ENCODE results near the gene YY1AP1. TPM values are rescaled to one million over a fixed set of nuclear protein-coding genes. Genes with fewer than 3 reads are reported as not detected.
A peak's percentile ranks its signal among the peaks of the same experiment; 100 is the strongest.
"Not testable (repeated sequence)": the region's sequence is repeated elsewhere in the genome, so short reads cannot be mapped to it uniquely, and the experiment has no call there.

The YY1AP1 gene, protein sequence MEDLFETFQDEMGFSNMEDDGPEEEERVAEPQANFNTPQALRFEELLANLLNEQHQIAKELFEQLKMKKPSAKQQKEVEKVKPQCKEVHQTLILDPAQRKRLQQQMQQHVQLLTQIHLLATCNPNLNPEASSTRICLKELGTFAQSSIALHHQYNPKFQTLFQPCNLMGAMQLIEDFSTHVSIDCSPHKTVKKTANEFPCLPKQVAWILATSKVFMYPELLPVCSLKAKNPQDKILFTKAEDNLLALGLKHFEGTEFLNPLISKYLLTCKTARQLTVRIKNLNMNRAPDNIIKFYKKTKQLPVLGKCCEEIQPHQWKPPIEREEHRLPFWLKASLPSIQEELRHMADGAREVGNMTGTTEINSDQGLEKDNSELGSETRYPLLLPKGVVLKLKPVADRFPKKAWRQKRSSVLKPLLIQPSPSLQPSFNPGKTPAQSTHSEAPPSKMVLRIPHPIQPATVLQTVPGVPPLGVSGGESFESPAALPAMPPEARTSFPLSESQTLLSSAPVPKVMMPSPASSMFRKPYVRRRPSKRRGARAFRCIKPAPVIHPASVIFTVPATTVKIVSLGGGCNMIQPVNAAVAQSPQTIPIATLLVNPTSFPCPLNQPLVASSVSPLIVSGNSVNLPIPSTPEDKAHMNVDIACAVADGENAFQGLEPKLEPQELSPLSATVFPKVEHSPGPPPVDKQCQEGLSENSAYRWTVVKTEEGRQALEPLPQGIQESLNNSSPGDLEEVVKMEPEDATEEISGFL
- 33.6 and 44.7 TPM in 2 replicates for total RNA-seq
- 42.0 and 43.3 TPM in 2 replicates for polyA plus RNA-seq

DNA sequence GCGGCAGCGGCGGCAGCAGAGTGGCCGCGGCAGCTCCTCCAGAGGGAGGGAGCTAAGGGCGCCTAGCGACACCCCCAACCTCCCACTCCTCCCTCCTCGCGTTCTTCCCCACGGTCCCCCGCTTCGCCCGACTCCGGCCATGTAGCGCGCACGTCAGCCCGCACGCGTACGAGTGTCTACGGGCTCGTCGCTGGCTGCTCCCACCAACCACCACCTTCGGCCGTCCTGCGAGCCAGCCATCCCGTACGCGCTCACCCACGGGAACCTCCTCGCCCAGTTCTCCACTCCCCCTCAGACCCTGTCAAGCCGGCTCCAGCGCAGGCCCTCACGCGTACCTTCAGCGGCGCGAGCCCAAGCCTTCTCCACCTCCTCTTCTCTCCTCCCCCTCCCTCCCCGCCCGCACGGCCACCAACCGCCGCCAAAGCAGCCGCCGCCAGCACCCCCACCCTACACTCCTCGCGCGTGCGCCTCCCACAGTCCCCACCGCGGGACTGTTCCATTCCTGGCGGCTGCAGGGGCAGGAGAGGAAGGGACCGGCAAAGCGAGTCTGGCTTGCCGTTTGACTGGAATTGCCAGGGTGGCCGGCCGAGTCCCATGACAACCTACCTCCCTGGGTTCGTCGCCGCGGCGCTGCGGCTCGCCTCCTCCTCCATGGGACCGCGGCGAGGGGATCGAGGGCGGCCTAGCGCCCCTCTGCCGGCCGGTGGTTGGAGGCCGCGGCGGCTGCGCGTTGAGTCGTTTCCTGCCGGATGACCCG is at the start of gene YY1AP1:
Gene YY1AP1 (minus strand): TSS at position 451 of the 757 bp plus-strand sequence. CDS start 8,338 bp downstream, outside the sequence.
- Histone ChIP-seq H3K27ac (peak within 1 kb of the TSS; percentile 100), H3K27me3 (no peaks in the 10 kb centered on the region), H3K4me1 (ENCODE audit: low read depth) (peaks cover 4% of the 10 kb centered on the region), H3K4me3 (peak within 1 kb of the TSS; percentile 95), H3K9me3 (ENCODE audit: low read depth) (no peaks in the 10 kb centered on the region), H3K36me3 (peaks cover 6% of the 10 kb centered on the region)
- peak; percentile 92 to 94 for DNase-seq (ENCODE audit: low read depth in 1 of 2, low spot score in 1 of 2)
- TF ChIP-seq, protein P1, sequence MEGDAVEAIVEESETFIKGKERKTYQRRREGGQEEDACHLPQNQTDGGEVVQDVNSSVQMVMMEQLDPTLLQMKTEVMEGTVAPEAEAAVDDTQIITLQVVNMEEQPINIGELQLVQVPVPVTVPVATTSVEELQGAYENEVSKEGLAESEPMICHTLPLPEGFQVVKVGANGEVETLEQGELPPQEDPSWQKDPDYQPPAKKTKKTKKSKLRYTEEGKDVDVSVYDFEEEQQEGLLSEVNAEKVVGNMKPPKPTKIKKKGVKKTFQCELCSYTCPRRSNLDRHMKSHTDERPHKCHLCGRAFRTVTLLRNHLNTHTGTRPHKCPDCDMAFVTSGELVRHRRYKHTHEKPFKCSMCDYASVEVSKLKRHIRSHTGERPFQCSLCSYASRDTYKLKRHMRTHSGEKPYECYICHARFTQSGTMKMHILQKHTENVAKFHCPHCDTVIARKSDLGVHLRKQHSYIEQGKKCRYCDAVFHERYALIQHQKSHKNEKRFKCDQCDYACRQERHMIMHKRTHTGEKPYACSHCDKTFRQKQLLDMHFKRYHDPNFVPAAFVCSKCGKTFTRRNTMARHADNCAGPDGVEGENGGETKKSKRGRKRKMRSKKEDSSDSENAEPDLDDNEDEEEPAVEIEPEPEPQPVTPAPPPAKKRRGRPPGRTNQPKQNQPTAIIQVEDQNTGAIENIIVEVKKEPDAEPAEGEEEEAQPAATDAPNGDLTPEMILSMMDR (IDR thresholded peaks at IDR 0.05; ENCODE audit: low read depth, low read length) = no peak

DNA sequence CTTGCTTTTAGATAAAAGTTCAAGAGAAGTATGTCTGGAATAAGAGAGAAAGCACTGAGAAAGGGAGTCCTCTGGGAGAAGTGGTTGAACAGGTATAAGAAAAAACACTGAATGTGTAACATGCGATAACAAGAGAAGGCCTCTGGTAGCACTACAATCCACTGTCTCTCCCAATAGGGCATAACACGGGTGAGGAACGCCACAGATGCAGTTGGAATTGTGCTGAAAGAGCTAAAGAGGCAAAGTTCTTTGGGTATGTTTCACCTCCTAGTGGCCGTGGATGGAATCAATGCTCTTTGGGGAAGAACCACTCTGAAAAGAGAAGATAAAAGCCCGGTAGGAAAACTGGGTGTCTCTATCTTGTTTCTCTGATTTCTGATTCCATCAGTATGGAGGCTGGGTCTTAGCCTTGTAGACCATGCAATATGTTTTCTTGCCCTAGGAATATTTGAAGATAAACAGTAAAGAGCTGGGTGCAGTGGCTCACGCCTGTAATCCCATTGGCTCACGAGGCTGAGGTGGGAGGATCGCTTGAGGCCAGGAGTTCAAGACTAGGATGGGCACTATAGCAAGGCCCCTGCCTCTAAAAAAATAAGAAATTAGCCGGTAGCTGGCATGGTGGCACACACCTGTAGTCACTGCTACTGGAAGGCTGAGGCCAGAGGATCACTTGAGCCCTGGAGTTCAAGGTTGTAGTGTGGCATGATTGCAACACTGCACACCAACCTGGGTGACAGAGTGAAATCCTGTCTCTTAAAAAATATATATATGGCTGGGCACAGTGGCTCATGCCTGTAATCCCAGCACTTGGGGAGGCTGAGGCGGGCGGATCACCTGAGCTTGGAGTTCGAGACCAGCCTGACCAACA is 40.7 kb upstream of the YY1AP1 start:
- Histone ChIP-seq H3K4me3 (no peak overlapping the region), H3K4me1 (ENCODE audit: low read depth) (no peaks in the 10 kb centered on the region), H3K36me3 (peaks cover 3% of the 10 kb centered on the region), H3K27ac (no peak overlapping the region), H3K9me3 (ENCODE audit: low read depth) (no peaks in the 10 kb centered on the region), H3K27me3 (no peaks in the 10 kb centered on the region)
- TF ChIP-seq, protein P1 (IDR thresholded peaks at IDR 0.05; ENCODE audit: low read depth, low read length) = peak; percentile 76
- DNase-seq (ENCODE audit: low read depth in 1 of 2, low spot score in 1 of 2) = peak; percentile 70 to 81

DNA sequence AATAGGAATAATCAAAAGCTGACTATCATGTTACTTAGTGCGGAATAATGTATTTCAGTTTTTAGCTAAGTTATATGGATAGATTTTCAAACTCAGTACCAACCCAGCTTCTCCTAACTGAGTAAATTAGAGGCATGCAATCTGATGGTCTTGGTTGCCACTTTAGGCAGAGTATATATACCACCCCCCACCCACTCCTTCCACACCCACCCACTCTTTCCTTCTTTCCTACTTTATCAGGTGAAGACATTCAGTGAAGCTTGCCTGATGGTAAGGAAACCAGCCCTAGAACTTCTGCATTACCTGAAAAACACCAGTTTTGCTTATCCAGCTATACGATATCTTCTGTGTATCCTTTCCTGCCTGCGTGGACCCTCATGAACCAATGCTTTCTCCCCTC is 36.6 kb upstream of the YY1AP1 start:
- no peaks in the 10 kb centered on the region for H3K27me3 ChIP-seq
- no peaks in the 10 kb centered on the region for H3K9me3 ChIP-seq (ENCODE audit: low read depth)
- H3K36me3 ChIP-seq = peaks cover 14% of the 10 kb centered on the region
- no peaks in the 10 kb centered on the region for H3K4me1 ChIP-seq (ENCODE audit: low read depth)
- no peak overlapping the region for H3K27ac ChIP-seq
- H3K4me3 ChIP-seq = no peak overlapping the region
- TF ChIP-seq, protein P1 (IDR thresholded peaks at IDR 0.05; ENCODE audit: low read depth, low read length) = no peak
- no peak for DNase-seq (ENCODE audit: low read depth in 1 of 2, low spot score in 1 of 2)

DNA sequence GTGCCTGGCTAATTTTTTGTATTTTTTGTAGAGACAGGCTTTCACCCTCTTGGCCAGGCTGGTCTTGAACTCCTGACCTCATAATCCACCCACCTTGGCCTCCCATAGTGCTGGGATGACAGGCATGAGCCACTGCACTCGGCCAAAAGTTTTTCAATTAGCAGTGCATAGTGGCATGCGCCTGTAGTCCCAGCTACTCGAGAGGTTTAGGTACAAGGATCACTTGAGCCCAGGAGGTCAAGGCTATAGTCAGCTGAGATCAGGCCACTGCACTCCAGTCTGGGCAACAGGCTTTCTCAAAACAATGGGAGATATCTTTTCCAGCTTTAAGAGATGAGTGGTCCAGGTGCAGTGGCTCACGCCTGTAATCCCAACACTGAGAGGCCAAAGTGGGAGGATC is 31.1 kb upstream of the YY1AP1 start:
- H3K9me3 ChIP-seq (ENCODE audit: low read depth) = no peaks in the 10 kb centered on the region
- peaks cover 10% of the 10 kb centered on the region for H3K36me3 ChIP-seq
- H3K27ac ChIP-seq = no peak overlapping the region
- H3K4me1 ChIP-seq (ENCODE audit: low read depth) = no peaks in the 10 kb centered on the region
- TF ChIP-seq, protein P1 (IDR thresholded peaks at IDR 0.05; ENCODE audit: low read depth, low read length) = no peak
- H3K4me3 ChIP-seq = no peak overlapping the region
- H3K27me3 ChIP-seq = no peaks in the 10 kb centered on the region
- DNase-seq (ENCODE audit: low read depth in 1 of 2, low spot score in 1 of 2) = no peak

DNA sequence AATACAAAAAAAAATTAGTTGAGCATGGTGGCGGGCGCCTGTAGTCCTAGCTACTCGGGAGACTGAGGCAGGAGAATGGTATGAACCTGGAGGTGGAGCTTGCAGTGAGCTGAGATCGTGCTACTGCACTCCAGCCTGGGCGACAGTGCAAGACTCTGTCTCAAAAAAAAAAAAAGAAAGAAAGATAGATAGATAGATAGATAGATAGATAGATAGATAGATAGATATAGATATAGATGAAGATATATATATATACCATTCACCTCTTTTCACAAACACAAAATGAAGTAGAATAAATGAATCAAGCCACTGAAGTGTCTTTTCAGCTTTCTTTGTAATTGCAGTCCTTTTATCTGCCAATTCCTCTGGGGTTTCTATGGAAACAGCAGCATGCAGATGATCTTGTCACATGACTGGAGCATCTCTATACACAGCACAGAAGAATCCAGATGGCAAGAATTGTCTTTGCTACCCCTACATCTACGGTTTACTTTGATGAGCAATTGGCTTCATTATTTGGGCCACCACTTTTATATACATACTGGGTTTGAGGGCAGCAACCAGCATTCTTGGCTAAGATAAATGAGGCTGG is 30.0 kb upstream of the YY1AP1 start:
- H3K4me1 ChIP-seq (ENCODE audit: low read depth); DNase-seq (ENCODE audit: low read depth in 1 of 2, low spot score in 1 of 2); H3K27me3 ChIP-seq; H3K4me3 ChIP-seq; H3K9me3 ChIP-seq (ENCODE audit: low read depth); H3K27ac ChIP-seq: not testable (repeated sequence)
- peaks cover 10% of the 10 kb centered on the region for H3K36me3 ChIP-seq
